Kidney epithelial cell (primary cell): ENCODE measurements around the gene SMS. TPM values are rescaled to one million over a fixed set of nuclear protein-coding genes. Genes with fewer than 3 reads are reported as not detected.

Experiments
- DNase-seq: peaks from one replicate; pipeline ENCODE4 v3.0.0-alpha.2; 2010; ENCODE audit warnings: low read depth
- H3K27me3 ChIP-seq: 2 replicates; pipeline ENCODE4 v1.6.0; 2011; ENCODE audit warnings: low read length; ENCODE audit not compliant: control insufficient read depth, insufficient read depth
- H3K36me3 ChIP-seq: 2 replicates; pipeline ENCODE4 v1.5.1; 2011; ENCODE audit warnings: low read length; ENCODE audit not compliant: control insufficient read depth, insufficient read depth
- H3K4me3 ChIP-seq: 2 replicates; pipeline ENCODE4 v1.5.1; 2011; ENCODE audit warnings: low read depth, mild to moderate bottlenecking, control low read depth, low read length
- total RNA-seq: library from RNA; depleted of rRNA; stranded (reverse); fragments of >200 nt; gene quantifications from 2 replicates; pipeline ENCODE4 v1.2.3, GENCODE V29; 2015
- TF ChIP-seq, protein P1 (sequence below): IDR thresholded peaks from 2 replicates; pipeline ENCODE4 v1.5.1; 2011; ENCODE audit warnings: mild to moderate bottlenecking, moderate library complexity, low read length, control low read depth, inconsistent platforms; ENCODE audit not compliant: insufficient read depth, poor library complexity, severe bottlenecking

Gene SMS
- total RNA-seq, 1 donor from 2014 or later, result 142 TPM

DNA sequence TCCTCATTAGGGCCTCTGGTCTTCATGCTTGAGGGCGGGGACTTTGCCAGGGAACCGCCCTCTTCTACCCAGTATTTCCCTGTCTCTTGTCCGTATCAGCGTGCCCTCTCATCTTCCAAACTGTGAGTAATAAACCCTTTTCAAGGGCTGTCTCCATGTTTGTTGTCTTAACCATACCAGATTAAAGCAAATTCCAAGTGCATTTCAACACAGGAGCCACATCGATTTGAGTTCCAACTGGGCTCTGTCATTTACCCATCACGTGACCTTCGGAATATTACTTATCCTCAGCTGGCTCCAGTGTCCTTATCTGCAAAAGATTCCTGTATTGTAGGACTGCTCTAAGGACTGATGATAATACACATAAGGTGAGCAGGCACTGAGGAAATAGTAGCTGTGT lies 85.2 kb downstream of the SMS start:
- TF ChIP-seq, protein P1, sequence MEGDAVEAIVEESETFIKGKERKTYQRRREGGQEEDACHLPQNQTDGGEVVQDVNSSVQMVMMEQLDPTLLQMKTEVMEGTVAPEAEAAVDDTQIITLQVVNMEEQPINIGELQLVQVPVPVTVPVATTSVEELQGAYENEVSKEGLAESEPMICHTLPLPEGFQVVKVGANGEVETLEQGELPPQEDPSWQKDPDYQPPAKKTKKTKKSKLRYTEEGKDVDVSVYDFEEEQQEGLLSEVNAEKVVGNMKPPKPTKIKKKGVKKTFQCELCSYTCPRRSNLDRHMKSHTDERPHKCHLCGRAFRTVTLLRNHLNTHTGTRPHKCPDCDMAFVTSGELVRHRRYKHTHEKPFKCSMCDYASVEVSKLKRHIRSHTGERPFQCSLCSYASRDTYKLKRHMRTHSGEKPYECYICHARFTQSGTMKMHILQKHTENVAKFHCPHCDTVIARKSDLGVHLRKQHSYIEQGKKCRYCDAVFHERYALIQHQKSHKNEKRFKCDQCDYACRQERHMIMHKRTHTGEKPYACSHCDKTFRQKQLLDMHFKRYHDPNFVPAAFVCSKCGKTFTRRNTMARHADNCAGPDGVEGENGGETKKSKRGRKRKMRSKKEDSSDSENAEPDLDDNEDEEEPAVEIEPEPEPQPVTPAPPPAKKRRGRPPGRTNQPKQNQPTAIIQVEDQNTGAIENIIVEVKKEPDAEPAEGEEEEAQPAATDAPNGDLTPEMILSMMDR, result no peak

DNA sequence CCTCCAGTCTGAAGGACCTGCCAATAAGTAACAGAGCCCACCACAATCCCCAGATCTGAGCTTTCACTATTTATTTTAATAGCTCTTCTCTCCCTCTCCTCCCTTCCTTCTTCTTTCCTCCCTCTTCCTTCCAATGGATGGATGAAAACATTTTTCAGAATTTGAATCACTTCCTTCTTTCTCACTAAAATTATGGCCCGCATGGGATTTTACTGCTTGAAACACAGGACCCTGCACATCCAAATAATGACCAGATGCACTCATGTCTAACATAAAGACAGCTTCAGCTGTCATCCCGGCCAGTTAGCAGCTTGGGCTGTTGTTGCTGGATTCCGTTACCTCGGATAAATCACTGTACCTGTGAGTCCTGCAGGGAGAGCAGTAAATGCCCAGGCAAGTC lies 86.2 kb downstream of the SMS start:
- Histone ChIP-seq H3K27me3 (no peaks in the 10 kb centered on the region), H3K4me3 (no peak overlapping the region), H3K36me3 (no peaks in the 10 kb centered on the region)
- TF ChIP-seq, protein P1, result no peak
- no peak for DNase-seq

More for the DNA sequence above, 85.2 kb downstream of the SMS start:
- H3K27me3 ChIP-seq, result no peaks in the 10 kb centered on the region
- no peaks in the 10 kb centered on the region for H3K36me3 ChIP-seq
- DNase-seq, result no peak
- no peak overlapping the region for H3K4me3 ChIP-seq

DNA sequence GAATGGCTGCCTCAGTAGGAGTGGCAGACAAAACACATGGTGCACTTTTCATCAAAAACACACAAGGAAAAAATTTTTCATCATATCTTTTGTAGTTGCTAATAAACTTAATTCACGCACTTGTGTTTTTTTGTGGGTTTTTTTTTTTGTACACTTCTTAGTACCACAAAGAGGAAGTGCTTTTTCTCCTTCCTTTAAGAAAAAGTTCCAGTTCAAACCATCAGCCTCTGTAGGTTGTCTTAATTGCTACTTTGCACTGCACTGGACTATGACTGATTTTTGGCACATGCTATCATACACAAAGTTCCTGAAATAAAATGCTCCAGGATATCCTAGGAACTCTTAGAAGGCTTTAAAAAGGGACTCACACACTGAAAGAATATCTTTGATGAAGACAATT lies 91.6 kb downstream of the SMS start, which contains the start of gene PHEX:
Gene PHEX, plus strand, starts transcription at position 242 of the 400 bp plus-strand sequence. CDS start 681 bp downstream, outside the sequence.
- DNase-seq, result no peak
- H3K27me3 ChIP-seq, result no peaks in the 10 kb centered on the region
- H3K4me3 ChIP-seq, result no peak within 1 kb of the TSS
- no peaks in the 10 kb centered on the region for H3K36me3 ChIP-seq
- TF ChIP-seq, protein P1, result no peak

DNA sequence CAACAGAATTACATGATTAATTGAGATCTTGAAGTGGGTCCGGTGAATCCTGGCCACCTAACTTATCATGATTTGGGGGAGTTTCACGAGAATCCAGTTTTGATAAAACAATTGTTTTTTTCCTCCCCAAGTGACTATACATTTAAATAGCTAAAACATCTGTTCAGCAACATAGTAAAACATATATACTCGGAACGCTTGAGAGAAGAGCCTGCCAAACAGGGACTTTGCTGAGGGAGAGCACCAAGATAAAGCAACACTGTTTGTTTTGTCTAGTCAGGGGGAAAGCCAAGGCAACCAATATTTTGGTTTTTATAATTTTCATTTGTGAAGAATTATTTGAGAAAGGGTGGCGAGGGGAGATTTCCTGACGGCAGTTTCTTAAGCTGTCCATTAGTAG lies 92.0 kb downstream of the SMS start:
- TF ChIP-seq, protein P1, result no peak
- no peak for DNase-seq

DNA sequence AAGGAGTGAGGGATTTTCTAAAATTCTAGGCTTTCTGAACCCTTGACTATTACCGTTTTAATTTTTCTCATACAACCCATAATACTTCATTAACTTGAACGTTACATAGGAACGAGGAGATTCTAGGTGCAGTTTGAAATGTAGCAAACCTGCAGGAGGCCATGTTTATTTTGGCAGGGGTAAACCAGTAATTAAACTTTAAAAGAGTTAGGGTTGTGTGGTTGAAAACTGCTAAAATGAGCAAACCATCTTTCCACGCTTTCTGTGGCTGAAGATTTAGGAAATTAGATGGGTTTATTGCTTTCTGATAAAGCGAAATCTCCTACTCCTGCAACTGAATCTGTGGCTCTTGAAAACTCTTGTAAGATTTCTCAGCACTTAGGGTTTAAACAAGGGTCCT lies 93.3 kb downstream of the SMS start:
- no peak overlapping the region for H3K4me3 ChIP-seq
- no peaks in the 10 kb centered on the region for H3K27me3 ChIP-seq
- TF ChIP-seq, protein P1, result no peak
- DNase-seq, result no peak
- no peaks in the 10 kb centered on the region for H3K36me3 ChIP-seq

More for the DNA sequence above, 92.0 kb downstream of the SMS start:
- Histone ChIP-seq H3K27me3 (no peaks in the 10 kb centered on the region), H3K36me3 (no peaks in the 10 kb centered on the region), H3K4me3 (no peak overlapping the region)

DNA sequence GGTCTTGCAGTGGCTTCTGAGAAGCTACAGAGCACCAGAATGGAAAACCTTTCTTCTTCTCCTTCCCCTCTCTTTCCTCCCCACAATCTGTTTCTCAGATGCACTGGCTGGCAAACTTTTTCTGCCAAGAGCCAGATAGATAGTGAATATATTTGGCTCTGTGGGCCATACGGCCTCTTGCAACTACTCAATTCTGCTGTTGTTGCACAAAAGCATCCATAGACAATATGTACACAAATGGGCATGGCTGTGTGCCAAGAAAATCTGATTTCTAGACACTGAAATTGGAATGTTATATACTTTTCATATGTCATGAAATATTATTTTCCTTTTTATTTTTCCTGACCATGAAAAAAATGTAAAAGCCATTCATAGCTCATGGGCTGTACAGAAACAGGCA lies 94.7 kb downstream of the SMS start:
- H3K36me3 ChIP-seq, result no peaks in the 10 kb centered on the region
- no peak for DNase-seq
- no peak overlapping the region for H3K4me3 ChIP-seq
- no peaks in the 10 kb centered on the region for H3K27me3 ChIP-seq
- TF ChIP-seq, protein P1, result no peak
